GM21526 (cell line): ENCODE results near the gene SNPH.
"Not testable (repeated sequence)": the region's sequence is repeated elsewhere in the genome, so short reads cannot be mapped to it uniquely, and the experiment has no call there.

ENCODE experiments used
- ATAC-seq: cut with Tn5 transposase; IDR thresholded peaks from one replicate; pipeline ENCODE4 v1.9.1; 2021; ENCODE audit warnings: moderate library complexity; ENCODE audit not compliant: unreplicated experiment, low FRiP score

SNPH gene, protein sequence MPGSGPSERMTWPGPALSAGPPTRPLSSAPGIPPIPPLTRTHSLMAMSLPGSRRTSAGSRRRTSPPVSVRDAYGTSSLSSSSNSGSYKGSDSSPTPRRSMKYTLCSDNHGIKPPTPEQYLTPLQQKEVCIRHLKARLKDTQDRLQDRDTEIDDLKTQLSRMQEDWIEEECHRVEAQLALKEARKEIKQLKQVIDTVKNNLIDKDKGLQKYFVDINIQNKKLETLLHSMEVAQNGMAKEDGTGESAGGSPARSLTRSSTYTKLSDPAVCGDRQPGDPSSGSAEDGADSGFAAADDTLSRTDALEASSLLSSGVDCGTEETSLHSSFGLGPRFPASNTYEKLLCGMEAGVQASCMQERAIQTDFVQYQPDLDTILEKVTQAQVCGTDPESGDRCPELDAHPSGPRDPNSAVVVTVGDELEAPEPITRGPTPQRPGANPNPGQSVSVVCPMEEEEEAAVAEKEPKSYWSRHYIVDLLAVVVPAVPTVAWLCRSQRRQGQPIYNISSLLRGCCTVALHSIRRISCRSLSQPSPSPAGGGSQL

DNA sequence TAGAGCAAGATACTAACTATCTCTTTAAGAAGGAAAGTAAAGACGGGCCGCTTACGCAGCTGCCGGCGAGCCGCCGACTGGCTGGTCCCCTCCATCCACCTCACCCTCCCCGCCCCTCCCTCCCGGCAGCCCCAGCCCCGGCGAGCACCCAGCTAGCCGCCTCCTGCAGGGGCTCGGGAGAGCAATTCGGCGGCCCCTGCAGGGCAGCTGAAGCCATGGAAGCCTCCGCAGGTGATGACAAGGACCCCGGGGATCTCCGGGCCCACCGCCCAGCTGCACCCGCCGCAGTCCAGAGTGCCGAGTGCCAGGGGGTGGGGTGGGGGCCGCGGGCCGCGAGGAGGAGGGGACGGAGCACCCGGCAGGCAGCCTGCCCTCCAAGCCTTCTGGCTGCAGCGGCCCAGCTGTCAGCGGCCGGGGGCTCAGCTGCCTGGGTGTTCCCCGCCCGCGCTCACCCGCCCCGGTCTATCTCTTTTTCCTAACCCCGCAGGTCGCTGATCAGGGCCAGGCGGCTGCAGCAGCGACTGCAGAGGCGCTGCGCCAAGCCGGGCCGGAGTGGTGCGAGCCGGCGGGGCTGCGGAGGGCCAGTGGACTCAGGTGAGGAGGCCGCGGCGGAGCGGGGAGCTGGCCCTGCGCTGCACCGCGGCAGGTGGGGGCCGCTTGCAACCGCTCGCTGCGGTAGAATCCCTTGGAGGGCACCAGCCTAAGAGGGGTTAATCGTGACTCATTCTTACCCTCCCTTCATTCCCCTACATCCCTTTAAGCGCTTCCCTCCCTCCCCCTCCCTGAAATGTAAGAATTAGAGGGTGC, at the start of gene SNPH:
SNPH (plus strand) TSS at position 128 of the 807 bp plus-strand sequence. CDS start 29,946 bp downstream, outside the sequence.
- no peak for ATAC-seq

DNA sequence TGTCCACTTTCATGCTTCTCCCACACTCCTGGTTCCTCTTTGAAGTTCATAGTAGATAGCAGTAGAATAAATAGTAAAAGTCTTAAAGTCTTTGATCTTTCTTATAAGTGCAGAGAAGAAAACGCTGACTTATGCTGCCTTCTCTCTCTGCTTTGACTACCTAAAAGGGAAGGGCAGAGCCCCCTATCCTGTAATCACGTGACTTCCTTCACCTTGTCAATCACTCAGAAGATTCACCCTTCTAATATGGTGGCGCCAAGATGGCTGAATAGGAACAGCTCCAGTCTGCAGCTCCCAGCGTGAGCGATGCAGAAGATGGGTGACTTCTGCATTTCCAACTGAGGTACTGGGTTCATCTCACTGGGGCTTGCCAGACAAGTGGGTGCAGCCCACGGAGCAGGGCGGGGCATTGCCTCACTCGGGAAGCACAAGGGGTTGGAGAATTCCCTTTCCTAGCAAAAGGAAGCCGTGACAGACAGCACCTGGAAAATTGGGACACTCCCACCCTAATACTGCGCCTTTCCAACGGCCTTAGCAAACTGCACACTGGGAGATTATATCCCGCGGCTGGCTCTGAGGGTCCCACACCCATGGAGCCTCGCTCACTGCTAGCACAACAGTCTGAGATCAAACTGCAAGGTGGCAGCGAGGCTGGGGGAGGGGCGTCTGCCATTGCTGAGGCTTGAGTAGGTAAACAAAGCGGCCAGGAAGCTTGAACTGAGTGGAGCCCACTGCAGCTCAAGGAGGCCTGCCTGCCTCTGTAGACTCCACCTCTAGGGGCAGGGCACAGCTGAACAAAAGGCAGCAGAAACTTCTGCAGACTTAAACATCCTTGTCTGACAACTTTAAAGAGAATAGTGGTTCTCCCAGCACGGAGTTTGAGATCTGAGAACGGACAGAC, 49.3 kb upstream of the SNPH start:
- not testable (repeated sequence) for ATAC-seq

DNA sequence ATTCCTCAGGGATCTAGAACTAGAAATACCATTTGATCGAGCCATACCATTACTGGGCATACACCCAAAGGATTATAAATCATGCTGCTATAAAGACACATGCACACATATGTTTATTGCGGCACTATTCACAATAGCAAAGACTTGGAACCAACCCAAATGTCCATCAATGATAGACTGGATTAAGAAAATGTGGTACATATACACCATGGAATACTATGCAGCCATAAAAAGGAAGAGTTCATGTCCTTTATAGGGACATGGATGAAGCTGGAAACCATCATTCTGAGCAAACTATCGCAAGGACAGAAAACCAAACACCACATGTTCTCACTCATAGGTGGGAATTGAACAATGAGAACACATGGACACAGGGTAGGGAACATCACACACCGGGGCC, 43.3 kb upstream of the SNPH start:
- not testable (repeated sequence) for ATAC-seq

DNA sequence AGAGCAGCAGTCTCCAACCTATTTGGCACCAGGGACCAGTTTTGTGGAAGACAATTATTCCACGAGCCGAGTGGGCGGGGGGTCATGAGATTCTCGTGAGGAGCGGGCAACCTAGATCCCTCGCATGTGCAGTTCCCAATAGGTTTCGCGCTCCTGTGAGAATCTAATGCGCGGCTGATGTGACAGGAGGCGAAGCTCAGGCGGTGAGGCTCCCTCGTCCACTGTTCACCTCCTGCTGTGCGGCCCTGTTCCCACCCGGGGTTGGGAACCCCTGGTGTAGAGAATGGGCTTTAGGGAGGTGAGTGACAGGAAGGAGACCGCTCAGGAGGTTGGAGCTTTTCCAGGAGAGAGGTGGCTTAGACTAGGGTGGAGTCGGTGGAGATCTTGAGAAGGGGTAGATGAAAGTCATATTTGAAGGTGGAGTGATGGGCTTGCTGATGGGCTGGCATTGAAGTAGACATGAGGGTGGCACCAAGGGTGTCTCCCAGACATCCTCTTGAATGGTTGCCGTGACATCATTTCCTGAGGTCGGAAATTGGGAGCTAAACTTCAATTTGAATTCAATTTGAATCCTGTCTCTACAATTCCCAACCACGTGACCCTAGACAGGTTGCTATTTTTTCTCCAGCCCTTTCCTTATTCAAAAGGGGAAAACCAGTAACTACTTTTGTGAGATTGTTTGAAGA, 41.7 kb upstream of the SNPH start:
- no peak for ATAC-seq

DNA sequence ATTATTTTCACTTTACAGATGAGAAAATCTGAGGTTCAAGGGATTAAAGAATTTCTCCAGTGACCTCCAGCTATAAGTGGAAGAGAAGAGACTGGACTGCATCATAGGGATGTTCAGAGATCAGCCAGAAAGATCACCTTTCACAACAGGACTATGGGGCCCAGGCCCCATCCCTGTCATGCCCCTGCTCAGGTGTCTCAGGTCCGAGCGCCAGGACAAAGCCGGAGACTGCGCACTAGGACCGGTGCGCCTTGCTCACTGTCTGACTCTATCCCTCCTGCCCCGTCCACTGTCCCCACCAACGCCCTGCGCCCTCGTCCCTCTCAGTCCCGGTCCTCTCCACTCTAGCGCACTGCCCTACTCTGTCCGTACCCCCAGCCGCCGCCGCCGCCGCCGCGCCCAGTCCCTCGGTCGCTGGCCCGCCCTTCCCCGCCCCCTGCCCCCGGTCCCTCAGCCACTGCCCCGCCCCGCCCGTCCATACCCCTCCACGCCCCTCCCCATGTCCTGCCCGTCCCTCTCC, 40.8 kb upstream of the SNPH start:
- no peak for ATAC-seq

DNA sequence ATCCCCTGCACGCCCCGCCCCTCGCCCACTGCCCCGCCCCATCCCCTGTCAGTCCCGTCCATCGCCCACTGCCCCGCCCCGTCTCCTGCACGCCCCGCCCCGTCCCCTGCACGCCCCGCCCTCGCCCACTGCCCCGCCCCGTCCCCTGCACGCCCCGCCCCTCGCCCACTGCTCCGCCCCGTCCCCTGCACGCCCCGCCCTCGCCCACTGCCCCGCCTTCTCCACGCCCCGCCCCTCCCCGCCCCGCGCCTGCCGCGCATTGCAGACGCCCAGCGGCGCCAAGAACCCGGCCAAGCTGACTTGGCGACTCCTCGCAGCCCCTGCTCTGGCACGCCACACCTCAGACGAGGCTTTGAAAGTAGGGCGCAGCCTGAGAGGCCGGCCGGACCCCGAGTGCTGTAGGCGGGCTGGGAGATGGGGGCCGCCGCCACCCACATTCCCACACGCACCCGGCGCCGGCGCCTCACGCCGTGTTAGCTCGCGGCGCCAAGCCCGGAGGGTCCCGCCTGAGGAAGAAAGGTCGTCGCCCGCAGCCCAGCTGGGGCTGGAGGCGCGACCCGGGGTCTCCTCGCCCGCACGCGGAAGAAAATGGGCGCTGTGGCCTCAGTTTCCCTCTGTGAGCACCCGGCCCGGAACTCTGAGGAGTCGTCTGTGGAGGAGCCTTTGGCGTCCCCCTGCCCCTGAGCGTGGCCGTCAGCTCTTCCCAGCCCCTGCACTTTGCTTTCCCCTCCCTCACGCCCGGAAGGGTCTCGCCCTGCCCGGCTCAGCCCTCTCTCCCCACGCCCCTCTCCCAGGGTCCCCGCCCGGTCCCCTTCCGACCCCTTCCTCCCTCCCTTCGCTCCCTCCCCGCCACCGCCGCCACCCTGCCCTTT, 40.1 kb upstream of the SNPH start, which contains the start of gene RAD21L1:
RAD21L1 (plus strand) TSS at position 262 of the 872 bp plus-strand sequence. CDS start 2,410 bp downstream, outside the sequence.
- no peak for ATAC-seq

DNA sequence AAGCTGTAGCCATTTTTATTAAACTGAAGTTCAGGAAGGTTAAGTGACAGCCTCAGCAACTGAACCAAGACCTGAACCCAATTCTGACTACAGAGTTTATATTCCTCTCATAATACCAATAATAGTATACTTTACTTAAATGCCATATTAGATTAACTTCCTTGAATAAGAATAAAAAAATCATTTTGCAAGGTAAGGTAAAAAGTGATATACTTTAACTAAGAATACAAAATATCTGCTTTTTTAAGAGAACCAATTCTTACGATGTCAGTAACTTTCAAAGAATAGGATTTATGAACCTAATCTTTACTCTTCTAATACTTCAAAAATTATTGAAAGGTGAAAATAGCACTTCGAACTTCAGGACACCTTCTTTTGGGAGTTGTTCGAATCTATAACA, 36.6 kb upstream of the SNPH start:
- ATAC-seq = no peak

DNA sequence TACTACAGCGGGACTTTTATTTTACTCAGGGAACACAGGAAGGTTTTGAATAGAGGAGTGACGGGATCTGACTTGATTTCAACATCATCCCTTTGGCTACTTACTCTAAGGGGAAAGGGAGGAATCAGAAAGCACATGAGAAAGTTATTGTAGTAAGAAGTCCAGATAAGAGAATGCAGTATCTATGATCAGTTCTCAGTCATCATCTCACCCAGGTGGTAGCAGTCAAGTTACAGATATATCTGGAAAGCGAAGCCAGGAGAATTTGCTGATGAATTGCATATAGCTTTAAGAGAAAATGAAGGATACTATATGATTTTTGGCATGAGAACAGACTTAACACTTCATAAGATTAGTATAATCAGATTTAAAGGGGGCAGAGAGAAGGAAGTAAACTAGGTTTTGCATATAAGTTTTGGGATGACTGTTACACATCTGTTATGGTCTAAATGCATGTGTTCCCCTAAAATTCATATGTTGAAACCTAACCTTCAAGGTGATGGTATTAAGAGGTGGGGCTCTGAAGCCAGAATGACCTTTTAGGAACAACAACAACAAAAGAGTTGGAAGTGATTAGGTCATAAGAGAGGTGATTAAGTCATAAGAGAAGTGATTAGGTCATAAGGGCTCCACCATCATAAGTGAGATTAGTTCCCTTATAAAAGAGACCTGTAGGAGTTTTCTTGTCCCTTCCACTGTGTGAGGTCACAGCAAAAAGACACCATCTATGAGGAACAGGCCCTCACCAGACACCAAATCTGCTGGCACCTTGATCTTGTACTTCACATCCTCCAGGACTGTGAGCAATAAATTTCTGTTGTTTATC, 33.6 kb upstream of the SNPH start:
- ATAC-seq = no peak

DNA sequence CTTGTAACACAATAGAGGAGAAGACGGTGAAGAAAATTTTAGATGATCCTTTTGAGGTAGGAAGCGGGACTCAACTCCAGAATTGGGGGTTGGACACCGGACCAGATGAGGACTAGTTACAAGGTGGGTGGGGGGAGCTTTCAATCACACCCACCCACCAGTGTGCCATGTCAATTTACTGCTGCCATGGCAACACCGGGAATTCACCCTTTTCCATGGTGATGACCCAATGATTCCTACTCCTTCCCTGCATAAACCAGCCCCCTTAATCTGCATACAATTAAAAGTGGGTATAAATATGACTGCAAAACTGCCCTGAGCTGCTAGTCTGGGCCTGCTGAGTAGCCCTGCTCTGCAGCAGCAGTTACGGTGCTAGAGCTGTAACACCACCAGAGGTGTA, 25.5 kb upstream of the SNPH start:
- no peak for ATAC-seq

DNA sequence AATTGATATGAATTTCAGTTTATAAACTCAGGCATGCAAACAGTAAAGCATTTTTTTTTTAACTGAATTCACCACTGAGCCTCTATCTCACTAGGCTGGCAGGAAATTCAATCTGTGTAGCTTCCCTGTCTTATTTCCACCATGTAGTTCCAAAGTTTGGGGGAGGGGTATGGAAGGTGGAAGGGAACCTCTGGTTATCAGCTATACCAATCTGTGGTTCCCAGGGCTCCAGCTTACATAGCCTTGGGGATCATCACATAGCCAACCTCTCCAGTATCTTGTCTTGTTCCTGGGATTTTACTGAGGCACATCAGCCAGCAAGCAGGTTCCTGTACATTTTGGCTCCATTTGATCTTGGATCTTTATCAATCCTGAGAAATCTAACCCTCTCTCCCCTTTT, 24.6 kb upstream of the SNPH start:
- no peak for ATAC-seq

DNA sequence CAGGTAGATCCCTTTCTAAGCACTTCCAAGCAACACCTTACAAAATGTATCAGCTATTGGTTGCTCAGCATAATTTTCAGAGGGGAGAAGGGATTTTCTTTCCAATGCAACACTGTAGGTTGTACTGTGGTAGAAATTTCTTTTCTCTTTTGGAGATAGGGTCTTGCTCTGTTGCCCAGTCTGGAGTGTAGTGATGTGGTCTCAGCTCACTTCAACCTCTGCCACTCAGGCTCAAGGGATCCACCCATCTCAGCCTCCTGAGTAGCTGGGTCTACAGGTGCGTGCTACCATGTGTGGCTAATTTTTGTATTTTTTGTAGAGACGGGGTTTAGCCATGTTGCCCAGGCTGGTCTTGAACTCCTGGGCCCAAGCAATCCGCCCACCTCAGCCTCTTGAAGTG, 24.0 kb upstream of the SNPH start:
- ATAC-seq = no peak

DNA sequence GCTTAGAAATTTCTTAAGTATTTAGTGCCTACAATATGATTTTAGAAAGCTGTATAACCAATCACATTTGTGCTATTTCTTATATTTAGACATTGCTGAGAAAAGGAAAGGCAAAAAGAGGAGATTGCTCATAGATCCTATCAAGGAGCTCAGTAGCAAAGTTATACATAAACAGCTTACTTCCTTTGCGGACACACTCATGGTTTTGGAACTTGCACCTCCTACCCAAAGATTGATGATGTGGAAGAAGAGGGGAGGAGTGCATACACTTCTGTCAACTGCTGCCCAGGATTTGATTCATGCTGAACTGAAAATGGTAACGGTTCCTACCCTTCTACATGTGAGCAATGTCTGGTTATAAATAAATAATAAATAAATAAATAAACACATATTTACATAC, 23.6 kb upstream of the SNPH start:
- no peak for ATAC-seq

DNA sequence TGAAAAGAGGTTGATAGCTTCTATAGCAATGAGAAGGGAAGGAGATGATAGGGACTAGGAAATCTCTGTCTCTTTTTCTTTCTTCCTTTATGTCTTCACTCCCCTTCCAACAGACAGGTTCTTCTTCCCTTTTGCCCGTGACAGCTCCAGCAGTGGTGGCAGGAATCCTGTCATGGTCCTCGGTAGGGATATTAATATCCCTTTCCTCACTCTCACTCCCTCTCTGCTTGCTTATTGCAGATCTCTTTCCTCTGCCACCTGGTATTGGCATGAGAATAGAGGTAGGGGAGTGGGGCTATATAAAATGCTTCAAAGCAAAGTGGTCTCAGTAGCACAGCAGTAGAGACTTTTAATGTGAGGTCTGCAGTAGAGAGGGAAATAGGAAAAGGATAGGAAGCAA, 20.5 kb upstream of the SNPH start:
- no peak for ATAC-seq

DNA sequence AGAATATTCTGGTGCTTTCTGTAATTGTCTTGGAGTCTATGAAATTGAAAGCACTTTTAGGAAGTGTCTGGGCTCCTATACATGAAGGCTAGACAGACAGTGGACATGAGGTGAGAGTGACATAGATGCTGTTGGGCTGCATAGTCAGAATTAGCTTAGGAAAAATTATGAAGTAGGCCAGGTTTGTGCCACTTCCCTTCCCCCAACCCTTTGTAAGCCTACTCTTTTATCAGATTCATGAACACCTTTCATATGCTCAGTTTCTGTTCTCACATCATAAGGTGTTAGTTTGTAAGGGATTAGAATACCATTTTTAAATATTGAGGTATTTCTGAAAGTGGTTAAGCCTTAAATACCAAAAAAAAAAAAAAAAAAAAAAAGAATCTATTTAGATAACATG, 18.4 kb upstream of the SNPH start:
- ATAC-seq = no peak

DNA sequence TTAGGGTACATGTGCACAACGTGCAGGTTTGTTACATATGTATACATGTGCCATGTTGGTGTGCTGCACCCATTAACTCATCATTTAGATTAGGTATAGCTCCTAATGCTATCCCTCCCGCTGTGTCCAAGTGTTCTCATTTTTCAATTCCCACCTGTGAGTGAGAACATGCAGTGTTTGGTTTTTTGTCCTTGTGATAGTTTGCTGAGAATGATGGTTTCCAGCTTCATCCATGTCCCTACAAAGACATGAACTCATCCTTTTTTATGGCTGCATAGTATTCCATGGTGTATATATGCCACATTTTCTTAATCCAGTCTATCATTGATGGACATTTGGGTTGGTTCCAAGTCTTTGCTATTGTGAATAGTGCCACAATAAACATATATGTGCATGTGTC, 15.8 kb upstream of the SNPH start:
- not testable (repeated sequence) for ATAC-seq

DNA sequence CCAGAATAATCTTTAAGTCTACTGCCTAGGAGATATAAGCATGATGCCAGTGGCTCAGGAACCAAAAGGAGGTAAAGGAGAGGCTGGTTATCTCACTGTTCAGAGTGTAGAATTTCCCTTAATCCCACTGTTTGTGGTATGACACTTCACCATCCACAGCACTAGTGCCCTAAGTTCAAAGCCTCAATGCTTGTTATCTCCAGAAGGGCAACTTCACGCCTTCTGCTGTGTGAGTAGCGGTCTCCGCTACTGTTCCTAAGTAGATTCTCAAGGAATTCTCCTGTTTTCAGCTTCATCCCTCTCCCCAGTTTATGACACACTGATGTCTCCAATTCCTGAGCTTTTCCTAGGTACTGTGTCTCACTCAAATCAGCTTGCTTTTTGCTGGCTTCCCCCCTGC, 13.7 kb upstream of the SNPH start:
- no peak for ATAC-seq

DNA sequence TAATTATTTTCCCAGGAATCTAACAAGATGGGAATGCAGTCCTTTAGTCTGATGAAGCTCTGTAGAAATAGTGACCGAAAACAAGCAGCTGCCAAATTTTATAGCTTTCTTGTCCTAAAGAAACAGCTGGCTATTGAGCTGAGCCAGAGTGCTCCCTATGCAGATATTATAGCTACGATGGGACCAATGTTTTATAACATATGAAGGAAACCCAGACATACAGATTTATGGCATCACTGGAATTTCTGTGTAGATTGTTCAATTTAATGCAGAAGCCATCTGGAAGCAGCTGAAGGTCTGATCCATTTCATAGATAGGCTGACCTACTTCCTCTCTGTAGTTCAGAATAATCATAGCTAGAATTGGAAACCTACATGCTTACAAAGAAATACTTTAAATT, 11.8 kb upstream of the SNPH start:
- no peak for ATAC-seq

DNA sequence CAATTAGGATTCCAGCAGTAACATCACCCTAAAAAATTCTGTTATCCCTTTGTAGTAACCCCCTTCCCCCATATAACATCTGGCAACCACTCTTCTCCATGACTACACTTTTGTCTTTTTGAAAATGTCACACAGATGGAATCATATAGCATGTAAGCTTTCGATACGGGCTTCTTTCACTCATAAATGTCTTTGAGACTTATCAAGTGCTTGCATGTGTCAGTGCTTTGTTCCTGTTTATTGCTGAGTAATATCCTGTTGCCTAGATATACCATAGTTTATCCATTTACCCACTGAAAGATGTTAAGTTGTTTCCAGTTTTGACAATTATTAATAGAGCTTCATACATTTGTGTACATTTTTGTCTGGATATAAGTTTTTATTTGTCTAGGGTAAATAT, 10.4 kb upstream of the SNPH start:
- no peak for ATAC-seq
